Ammon's horn (tissue), 1 donor: ENCODE data around the gene SEC24C.
"Not testable (repeated sequence)": the region's sequence is repeated elsewhere in the genome, so short reads cannot be mapped to it uniquely, and the experiment has no call there.

Source experiments
- DNase-seq: peaks from one replicate; pipeline ENCODE4 v3.0.0-alpha.2; 2016; ENCODE audit warnings: low spot score

SEC24C gene, protein sequence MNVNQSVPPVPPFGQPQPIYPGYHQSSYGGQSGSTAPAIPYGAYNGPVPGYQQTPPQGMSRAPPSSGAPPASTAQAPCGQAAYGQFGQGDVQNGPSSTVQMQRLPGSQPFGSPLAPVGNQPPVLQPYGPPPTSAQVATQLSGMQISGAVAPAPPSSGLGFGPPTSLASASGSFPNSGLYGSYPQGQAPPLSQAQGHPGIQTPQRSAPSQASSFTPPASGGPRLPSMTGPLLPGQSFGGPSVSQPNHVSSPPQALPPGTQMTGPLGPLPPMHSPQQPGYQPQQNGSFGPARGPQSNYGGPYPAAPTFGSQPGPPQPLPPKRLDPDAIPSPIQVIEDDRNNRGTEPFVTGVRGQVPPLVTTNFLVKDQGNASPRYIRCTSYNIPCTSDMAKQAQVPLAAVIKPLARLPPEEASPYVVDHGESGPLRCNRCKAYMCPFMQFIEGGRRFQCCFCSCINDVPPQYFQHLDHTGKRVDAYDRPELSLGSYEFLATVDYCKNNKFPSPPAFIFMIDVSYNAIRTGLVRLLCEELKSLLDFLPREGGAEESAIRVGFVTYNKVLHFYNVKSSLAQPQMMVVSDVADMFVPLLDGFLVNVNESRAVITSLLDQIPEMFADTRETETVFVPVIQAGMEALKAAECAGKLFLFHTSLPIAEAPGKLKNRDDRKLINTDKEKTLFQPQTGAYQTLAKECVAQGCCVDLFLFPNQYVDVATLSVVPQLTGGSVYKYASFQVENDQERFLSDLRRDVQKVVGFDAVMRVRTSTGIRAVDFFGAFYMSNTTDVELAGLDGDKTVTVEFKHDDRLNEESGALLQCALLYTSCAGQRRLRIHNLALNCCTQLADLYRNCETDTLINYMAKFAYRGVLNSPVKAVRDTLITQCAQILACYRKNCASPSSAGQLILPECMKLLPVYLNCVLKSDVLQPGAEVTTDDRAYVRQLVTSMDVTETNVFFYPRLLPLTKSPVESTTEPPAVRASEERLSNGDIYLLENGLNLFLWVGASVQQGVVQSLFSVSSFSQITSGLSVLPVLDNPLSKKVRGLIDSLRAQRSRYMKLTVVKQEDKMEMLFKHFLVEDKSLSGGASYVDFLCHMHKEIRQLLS

GRCh38 chr10:73743905-73744663 lies at the start of gene SEC24C:
Gene SEC24C (plus strand): TSS chr10:73744372. CDS start chr10:73746833, 2,461 bp downstream.
- DNase-seq, result peak; percentile 96

GRCh38 chr10:73695302-73695701 lies 48.9 kb upstream of the SEC24C start:
- DNase-seq, result not testable (repeated sequence)

DNA sequence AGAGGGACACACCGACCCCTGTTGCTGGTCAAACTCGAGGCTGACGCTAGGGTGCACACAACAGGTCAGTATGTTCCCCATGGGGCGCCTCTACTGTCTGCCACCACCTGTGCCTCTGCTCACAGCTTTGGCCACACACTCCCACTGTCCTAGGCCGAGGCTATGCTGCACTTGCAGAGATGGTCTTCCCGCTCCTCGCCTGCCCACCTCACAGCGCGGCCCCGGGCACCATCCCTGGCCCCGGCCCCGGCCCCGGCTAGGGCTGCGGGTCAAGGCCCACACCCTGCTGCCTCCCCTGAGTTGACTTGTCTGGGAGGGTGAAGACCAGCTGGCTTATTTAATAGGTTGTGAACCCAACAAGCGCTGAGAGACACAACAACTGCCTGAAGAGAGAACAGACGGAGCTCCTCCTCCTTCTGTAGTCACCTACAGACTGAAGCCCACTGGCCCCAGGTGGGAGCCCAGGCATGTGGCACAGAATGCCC lies 46.5 kb upstream of the SEC24C start, which contains the start of gene AGAP5:
AGAP5 (minus strand) TSS at position 435 of the 485 bp plus-strand sequence; CDS start at position 81, 354 bp downstream.
- DNase-seq, result not testable (repeated sequence)

DNA sequence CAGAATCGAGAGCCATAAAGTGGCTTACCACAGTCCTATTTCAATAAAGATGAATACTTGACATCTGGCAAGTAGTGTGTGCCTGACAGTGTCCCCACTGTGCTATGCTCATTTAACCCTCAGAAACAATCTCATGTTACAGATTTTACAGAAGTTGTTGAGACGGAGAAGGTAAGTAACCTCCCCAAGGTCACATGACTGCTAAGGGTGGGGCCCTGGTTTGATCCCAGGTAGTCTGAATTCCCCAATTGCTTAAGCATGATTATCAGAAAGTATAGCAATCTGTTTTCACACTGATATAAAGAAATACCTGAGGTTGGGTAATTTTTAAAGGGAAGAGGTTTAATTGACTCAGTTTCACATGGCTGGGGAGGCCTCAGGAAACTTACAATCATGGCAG lies 45.4 kb upstream of the SEC24C start:
- DNase-seq, result not testable (repeated sequence)

- DNase-seq, result not testable (repeated sequence)
Observed at GRCh38 chr10:73703924-73704323, 40.2 kb upstream of the SEC24C start.

DNA sequence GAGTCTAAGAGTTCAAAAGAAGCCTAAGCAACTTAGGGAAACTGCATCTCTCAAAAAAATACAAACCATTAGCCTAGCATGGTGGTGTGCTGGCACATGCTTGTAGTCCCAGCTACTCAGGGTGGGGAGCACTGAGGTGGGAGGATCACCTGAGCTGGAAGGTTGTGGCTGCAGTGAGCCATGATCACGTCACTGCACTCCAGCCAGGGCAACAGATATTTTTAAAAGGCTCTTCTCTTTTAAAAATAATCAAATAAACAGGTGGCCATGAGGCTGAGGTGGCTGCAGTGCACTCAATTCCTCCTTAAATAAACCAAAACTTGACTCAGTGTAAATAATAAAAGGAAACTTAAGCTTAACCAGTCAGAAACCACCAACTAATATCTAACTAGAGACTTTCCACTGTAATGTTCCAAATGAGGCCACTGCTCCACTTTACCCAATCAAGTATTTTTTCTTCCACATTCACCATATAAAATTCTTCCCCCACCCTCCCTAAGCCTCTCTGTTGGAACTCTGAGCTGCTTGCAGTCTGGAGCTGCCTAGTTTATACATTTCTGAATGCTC lies 38.6 kb upstream of the SEC24C start:
- not testable (repeated sequence) for DNase-seq

GRCh38 chr10:73706488-73706887 lies 37.7 kb upstream of the SEC24C start:
- not testable (repeated sequence) for DNase-seq

DNA sequence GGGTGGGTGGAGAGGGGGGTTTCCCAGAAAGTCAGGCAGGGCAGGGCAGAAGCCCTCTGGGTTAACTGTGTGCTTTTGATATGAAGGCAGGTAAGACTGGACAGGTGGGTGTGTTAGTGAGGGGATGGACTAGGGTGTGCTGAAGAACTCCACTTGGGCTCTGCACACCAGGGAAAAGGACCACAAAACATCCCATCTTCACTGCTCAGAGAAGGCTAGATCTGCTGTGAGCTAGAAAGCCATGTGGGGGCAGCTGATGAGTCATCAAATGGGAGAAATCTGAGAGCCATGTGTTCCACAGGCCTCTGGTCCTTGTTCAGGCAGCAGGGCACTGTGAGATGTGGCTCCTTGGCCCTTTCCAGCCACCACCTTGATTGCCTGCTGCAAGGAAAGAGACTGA lies 36.5 kb upstream of the SEC24C start:
- DNase-seq, result not testable (repeated sequence)

DNA sequence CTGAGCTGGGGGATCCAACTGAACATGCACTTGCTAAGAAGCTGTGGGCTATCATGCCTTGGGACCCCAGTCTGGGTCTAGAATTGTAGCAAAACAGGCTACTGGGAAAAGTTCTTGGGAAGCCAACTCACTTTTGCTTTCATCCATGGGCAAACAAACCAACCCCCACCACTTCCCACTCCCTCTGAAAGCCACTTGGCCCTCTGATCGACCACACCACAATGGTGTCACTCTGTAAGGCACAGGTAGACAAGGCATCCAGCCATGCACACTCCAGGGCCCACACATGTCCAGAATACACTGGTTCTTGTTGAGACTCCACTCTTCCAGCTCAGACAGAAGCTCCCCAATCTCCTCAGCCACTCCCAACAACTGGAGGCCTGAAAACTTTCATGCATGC lies 36.0 kb upstream of the SEC24C start:
- DNase-seq, result not testable (repeated sequence)

DNA sequence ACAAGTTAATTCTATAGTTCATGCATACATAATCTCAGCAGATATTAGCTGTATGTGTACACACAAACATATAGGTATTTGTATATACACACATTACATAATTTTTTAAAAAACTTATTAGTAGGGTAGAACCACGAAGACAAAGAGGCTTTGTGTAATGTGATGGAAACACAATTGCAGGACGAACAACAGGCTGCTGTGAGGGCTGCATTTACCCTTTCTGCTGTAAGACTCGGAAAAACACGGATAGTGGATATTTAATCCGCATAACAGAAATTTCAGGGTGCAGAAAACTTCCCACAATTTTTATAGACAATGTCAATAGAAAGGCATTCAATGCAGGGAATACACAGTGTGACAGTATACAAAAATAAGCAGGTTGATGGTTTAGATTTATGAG lies 32.5 kb upstream of the SEC24C start:
- peak; percentile 55 for DNase-seq

DNA sequence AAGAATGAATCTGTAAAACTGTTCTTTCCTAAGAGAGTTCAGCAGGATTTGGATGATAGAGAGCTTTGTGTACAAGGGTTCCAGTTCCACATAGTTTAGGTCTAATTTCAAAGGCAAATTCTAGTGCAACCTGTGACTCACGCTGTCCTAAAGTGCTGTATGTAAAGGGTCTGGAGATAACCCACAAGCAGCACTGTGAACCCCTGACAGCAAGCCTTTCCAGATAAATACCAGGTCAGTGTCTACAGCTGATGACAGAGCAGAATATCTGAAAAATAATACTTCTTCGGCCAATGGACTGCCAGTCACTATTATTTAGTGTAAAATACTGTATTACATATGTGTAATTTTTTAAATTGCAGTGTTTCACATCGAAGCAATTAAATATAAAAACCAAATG lies 30.3 kb upstream of the SEC24C start:
- DNase-seq, result not testable (repeated sequence)

- not testable (repeated sequence) for DNase-seq
Observed at GRCh38 chr10:73714483-73714882, 29.7 kb upstream of the SEC24C start.

DNA sequence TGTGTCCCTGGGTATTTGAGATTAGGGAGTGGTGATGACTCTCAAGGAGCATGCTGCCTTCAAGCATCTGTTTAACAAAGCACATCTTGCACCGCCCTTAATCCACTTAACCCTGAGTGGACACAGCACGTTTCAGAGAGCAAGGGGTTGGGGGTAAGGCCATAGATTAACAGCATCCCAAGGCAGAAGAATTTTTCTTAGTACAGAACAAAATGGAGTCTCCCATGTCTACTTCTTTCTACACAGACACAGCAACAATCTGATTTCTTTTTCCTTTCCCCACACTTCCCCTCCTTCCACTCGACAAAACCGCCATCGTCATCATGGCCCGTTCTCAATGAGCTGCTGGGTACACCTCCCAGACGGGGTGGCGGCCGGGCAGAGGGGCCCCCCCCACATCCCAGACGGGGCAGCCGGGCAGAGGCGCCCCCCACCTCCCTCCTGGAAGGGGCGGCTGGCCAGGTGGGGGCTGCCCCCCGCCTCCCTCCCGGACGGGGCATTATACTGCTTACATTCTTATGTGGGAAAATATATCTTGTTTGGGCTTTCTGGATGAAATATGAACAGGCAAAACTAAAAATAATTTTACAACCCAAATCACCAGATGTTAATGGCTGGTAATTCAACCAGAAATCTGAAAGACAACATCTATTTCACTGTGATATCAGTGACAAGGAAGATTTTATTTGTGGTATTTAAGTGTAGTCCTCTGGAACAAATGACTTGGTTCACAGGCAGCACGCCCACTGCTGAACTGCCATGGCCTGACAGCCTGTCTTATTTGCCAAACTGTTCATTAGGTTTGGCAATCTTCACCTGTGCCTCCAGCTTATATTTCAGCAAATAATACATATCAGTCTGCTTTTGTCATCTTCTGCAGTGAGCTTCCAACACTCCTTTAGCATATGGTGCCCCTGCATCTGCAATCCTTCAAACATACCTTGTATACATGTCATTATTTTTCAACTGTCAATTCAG lies 28.7 kb upstream of the SEC24C start:
- DNase-seq, result not testable (repeated sequence)

- no peak for DNase-seq
Observed at GRCh38 chr10:73716251-73716650, 27.9 kb upstream of the SEC24C start.

GRCh38 chr10:73717556-73717955 lies 26.6 kb upstream of the SEC24C start:
- peak; percentile 43 for DNase-seq

- DNase-seq, result not testable (repeated sequence)
Observed at GRCh38 chr10:73720561-73720960, 23.6 kb upstream of the SEC24C start.

GRCh38 chr10:73723516-73723915 lies 20.7 kb upstream of the SEC24C start:
- DNase-seq, result no peak

DNA sequence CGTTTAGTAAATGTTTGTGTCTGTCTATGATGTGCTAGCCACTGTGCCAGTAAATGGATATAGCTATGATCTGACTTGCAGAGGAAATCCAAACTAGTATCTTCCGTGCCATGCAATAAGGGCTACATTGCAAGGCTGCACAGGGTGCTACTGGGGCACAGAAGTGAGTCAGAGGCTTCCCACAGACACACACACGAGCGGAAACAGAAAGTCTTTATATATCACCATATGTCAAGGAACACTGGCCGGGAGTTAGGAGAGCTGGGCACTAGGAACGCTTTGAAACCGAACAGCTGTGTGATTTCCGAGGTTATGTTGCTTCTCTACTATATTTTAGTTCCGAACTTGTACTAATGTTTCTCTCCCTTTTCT lies 14.4 kb upstream of the SEC24C start:
- DNase-seq, result not testable (repeated sequence)

- peak; percentile 91 for DNase-seq
Observed at GRCh38 chr10:73730153-73730906, 13.8 kb upstream of the SEC24C start.
